Activated T-helper 2 cell treated with anti-CD3 and anti-CD28 coated beads, Interferon-gamma antibody, Interleukin-2, Interleukin-4, amounts not matched to agents 10 μg/mL and 5 μg/mL and 100 μg/mL, durations not matched to agents 14 hours and 24 hours and 36 hours (primary cell): ENCODE results near the gene TPI1. TPM values are rescaled to one million over a fixed set of nuclear protein-coding genes. Genes with fewer than 3 reads are reported as not detected.

Experiments
- DNase-seq: peaks from one replicate; pipeline ENCODE4 v3.0.0; 2021; ENCODE audit warnings: low spot score
- H3K27ac Mint-ChIP-seq: one replicate; pipeline ENCODE4 v1.8.0; 2021; ENCODE audit warnings: mixed read lengths
- H3K27me3 Mint-ChIP-seq: one replicate; pipeline ENCODE4 v1.8.0; 2021; ENCODE audit warnings: low read depth, mixed read lengths
- H3K36me3 Mint-ChIP-seq: one replicate; pipeline ENCODE4 v1.8.0; 2021; ENCODE audit warnings: low read depth, mixed read lengths
- H3K4me1 Mint-ChIP-seq: one replicate; pipeline ENCODE4 v1.8.0; 2021; ENCODE audit warnings: low read depth, mixed read lengths
- H3K4me3 Mint-ChIP-seq: one replicate; pipeline ENCODE4 v1.8.0; 2021; ENCODE audit warnings: low read depth, mild to moderate bottlenecking, moderate library complexity, mixed read lengths
- H3K9me3 Mint-ChIP-seq: one replicate; pipeline ENCODE4 v1.8.0; 2021; ENCODE audit warnings: mixed read lengths
- intact Hi-C: fragments of 100-400 bp; cut with micrococcal nuclease; formaldehyde crosslinking; loops from one replicate; pipeline ENCODE4 v1.15.1; 2023
- total RNA-seq: library from RNA; stranded (reverse); gene quantifications from 2 replicates; pipeline ENCODE4 v1.2.3, GENCODE V29; 2022

Gene TPI1
- total RNA-seq, 1 donor from 2014 or later, result 1,708 TPM

DNA sequence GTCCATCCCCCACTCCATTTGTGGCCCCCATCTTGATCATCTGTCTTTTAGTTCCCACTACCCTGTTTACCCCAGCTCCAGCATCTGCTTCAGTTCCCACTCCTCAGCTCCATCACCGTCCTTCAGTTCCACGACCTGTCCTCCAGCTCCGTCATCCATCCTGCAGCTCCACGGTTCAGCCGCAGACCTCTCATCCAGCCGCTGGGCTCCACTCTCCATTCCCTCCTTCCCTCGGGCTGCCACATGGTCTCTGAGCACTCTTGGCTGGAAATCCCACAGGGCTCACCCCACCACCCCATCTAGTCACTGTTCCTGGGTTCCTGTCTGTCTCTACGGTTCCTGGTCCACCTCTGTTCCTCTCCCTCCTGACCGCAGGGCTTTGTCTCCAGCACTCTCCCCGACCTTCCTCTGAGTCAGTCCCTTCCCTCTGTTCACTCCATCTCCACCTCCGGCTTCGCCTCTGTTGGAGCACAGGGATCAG, 42.4 kb upstream of the TPI1 start:
- Mint-ChIP-seq H3K27me3 (peaks cover 39% of the 10 kb centered on the region), H3K27ac (no peak overlapping the region), H3K4me3 (no peak overlapping the region), H3K36me3 (peaks cover 7% of the 10 kb centered on the region), H3K4me1 (peaks cover 33% of the 10 kb centered on the region), H3K9me3 (no peaks in the 10 kb centered on the region)
- DNase-seq, result no peak
- intact Hi-C loops, result loop anchor here (1.0 to 5.0 kb wide), 5 partner anchors 33 to 218 kb away; partner anchors contain the start of genes CHD4, MLF2 and PTMS

DNA sequence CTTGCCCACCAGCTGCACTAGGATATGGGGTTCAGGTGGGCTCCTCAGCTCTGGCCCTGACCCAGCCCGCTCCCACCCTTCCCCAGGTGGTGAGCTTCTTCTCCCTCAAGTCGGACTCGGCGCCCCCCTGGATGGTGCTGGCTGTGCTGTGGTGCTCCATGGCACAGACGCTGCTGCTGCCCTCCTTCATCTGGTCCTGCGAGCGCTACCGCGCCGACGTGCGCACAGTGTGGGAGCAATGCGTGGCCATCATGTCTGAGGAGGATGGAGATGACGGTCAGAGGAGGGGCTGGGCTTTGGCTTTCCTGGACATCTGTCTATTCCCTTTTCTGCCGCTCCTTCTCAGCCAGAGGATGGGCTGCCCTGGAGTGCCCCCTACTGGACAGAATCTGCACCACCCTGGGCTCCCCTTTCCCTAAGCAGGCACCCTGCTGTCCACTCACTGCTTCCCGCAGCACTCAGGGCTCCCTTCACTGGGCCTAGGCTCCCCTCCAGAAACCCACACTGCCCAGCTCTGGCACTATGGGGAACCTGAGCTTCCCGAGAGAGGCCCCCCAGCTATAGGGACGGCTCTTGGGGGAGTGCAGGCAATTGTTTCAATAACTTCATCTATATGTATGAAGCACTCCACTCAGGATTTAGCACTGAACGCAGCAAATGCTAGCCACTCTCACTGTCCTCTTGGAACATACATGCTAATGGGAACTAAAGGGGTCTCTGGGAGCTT, 41.8 kb upstream of the TPI1 start:
- Mint-ChIP-seq H3K4me3 (no peak overlapping the region), H3K27ac (no peak overlapping the region), H3K9me3 (no peaks in the 10 kb centered on the region), H3K27me3 (peaks cover 43% of the 10 kb centered on the region), H3K4me1 (peaks cover 32% of the 10 kb centered on the region), H3K36me3 (peaks cover 5% of the 10 kb centered on the region)
- peak; percentile 71 for DNase-seq
- intact Hi-C loops, result loop anchor here (1.0 to 5.0 kb wide), 5 partner anchors 33 to 218 kb away; partner anchors contain the start of genes CHD4, MLF2 and PTMS

- DNase-seq, result no peak
- no peak overlapping the region for H3K27ac Mint-ChIP-seq
- H3K27me3 Mint-ChIP-seq, result peaks cover 47% of the 10 kb centered on the region
- H3K4me3 Mint-ChIP-seq, result no peak overlapping the region
- peaks cover 25% of the 10 kb centered on the region for H3K4me1 Mint-ChIP-seq
- H3K9me3 Mint-ChIP-seq, result no peaks in the 10 kb centered on the region
- no peaks in the 10 kb centered on the region for H3K36me3 Mint-ChIP-seq
- intact Hi-C loops, result loop anchor here (5.0 kb wide), 3 partner anchors 34 to 219 kb away; partner anchors contain the start of genes CHD4 and PTMS
These were observed 41.1 kb upstream of the TPI1 start for GRCh38 chr12:6826125-6826733.

- intact Hi-C loops, result loop anchor here (5.0 kb wide), 3 partner anchors 35 to 220 kb away; partner anchors contain the start of genes CHD4 and PTMS
- Mint-ChIP-seq H3K9me3 (no peaks in the 10 kb centered on the region), H3K36me3 (no peaks in the 10 kb centered on the region), H3K27me3 (peaks cover 54% of the 10 kb centered on the region), H3K4me3 (peak overlapping the region; percentile 54), H3K27ac (peak overlapping the region; percentile 8), H3K4me1 (peaks cover 23% of the 10 kb centered on the region)
- no peak for DNase-seq
These were observed 40.4 kb upstream of the TPI1 start for GRCh38 chr12:6826734-6827436.

DNA sequence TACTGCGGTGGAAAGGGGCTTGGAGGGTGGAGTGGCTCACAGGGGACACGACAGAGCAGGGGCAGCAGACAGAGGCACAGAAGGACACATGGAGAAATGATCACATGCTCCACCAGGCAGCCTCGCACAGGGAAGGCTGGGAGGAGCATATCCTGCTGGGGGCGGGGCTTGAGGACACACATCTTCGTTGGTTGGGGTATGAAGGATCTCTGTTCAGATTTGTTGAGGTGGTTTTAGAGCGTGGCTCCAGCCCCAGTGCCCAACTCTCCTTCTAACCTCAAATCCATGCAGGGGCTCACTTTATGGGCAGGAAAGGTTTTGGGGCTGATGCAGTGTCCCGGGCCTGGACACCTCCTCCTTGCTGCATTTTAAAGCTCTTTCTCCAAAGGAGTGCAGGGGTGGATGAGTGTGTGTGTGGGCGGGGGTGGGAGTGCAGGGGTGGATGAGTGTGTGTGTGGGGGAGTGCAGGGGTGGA, 39.9 kb upstream of the TPI1 start:
- peaks cover 52% of the 10 kb centered on the region for H3K27me3 Mint-ChIP-seq
- peak overlapping the region; percentile 54 for H3K4me3 Mint-ChIP-seq
- intact Hi-C loops, result loop anchor here (5.0 kb wide), 3 partner anchors 35 to 220 kb away; partner anchors contain the start of genes CHD4 and PTMS
- H3K36me3 Mint-ChIP-seq, result no peaks in the 10 kb centered on the region
- no peaks in the 10 kb centered on the region for H3K9me3 Mint-ChIP-seq
- H3K27ac Mint-ChIP-seq, result peak overlapping the region; percentile 8
- H3K4me1 Mint-ChIP-seq, result peaks cover 20% of the 10 kb centered on the region
- peak; percentile 37 for DNase-seq

- Mint-ChIP-seq H3K36me3 (no peaks in the 10 kb centered on the region), H3K27me3 (peaks cover 46% of the 10 kb centered on the region), H3K4me1 (peaks cover 20% of the 10 kb centered on the region), H3K27ac (peak within 1 kb of the TSS; percentile 80), H3K4me3 (peak within 1 kb of the TSS; percentile 85), H3K9me3 (no peaks in the 10 kb centered on the region)
- DNase-seq, result no peak
- intact Hi-C loops, result loop anchor here (5.0 kb wide), 3 partner anchors 36 to 221 kb away; partner anchors contain the start of genes CHD4 and PTMS
These were observed 39.1 kb upstream of the TPI1 start, which contains the start of gene P3H3 for GRCh38 chr12:6827982-6828780. TSS of gene P3H3 (plus strand) at chr12:6828407. CDS start at chr12:6828441, 34 bp downstream.

DNA sequence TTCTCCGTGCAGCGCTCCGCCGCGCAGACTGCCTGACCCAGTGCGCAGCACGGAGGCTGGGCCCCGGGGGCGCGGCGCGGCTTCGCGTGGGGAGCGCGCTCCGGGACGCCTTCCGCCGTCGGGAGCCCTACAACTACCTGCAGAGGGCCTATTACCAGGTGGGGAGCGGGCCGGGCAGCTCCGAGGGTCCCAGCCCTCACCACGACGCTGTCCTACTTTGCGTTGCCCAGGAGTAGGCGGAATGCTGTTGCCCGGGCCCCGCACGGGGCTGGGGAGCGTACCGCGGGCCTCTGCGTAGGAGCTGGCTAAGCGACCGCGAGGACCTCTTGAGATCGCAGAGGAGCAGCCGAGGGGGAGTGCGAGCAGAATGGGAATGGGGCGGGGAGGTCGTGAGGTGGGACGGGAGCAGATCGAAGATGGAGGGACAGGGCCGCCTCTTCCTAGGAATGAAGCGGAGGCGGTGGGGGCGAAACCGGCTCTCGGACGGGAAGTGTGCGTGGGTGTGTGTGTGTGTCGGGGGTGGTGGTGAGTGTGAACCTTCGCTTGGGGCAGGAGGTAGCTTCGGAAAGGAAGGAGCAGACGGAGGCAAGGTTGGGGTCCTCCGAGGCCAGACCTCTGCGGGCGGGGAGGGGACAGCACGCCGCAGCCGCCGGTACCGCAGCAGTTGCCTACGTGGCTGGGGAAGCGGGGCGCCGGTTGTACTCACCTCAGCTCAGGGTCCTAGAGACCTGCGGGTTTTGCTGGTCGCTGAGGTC, 38.4 kb upstream of the TPI1 start:
- Mint-ChIP-seq H3K27ac (peak overlapping the region; percentile 80), H3K4me1 (peaks cover 20% of the 10 kb centered on the region), H3K4me3 (peak overlapping the region; percentile 85), H3K27me3 (peaks cover 40% of the 10 kb centered on the region), H3K36me3 (no peaks in the 10 kb centered on the region), H3K9me3 (no peaks in the 10 kb centered on the region)
- DNase-seq, result no peak
- intact Hi-C loops, result loop anchor here (5.0 kb wide), 3 partner anchors 37 to 222 kb away; partner anchors contain the start of genes CHD4 and PTMS

GRCh38 chr12:6829536-6830220, 37.7 kb upstream of the TPI1 start:
- Mint-ChIP-seq H3K4me1 (peaks cover 24% of the 10 kb centered on the region), H3K27me3 (peaks cover 36% of the 10 kb centered on the region), H3K27ac (peak overlapping the region; percentile 80), H3K4me3 (peak overlapping the region; percentile 85), H3K9me3 (no peaks in the 10 kb centered on the region), H3K36me3 (no peaks in the 10 kb centered on the region)
- intact Hi-C loops, result loop anchor here (5.0 kb wide), 3 partner anchors 37 to 222 kb away; partner anchors contain the start of genes CHD4 and PTMS
- DNase-seq, result no peak

DNA sequence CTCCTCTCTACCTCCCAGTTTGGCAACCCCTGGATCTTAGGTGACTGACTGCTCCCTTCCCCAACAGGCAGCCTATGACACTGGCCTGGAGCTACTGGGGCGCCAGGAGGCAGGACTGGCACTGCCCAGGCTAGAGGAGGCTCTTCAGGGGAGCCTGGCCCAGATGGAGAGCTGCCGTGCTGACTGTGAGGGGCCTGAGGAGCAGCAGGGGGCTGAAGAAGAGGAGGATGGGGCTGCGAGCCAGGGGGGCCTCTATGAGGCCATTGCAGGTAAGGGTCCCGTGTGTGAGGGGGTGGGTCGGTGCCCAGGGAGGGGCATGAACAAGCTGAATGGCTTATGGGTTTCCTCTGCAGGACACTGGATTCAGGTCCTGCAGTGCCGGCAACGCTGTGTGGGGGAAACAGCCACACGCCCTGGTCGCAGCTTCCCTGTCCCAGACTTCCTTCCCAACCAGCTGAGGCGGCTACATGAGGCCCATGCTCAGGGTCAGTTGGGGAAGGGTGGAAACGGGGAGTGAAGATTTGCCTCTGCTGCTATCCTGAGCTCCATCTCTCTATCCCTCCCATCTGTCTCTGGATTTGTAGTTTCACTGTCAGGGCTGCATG, 36.9 kb upstream of the TPI1 start:
- no peak for DNase-seq
- Mint-ChIP-seq H3K27me3 (peaks cover 30% of the 10 kb centered on the region), H3K36me3 (no peaks in the 10 kb centered on the region), H3K9me3 (no peaks in the 10 kb centered on the region), H3K4me1 (peaks cover 22% of the 10 kb centered on the region), H3K27ac (no peak overlapping the region), H3K4me3 (peak overlapping the region; percentile 35)
- intact Hi-C loops, result no loop called here

- DNase-seq, result no peak
- Mint-ChIP-seq H3K27me3 (peaks cover 28% of the 10 kb centered on the region), H3K27ac (no peak overlapping the region), H3K36me3 (no peaks in the 10 kb centered on the region), H3K4me1 (peaks cover 22% of the 10 kb centered on the region), H3K9me3 (no peaks in the 10 kb centered on the region), H3K4me3 (no peak overlapping the region)
- intact Hi-C loops, result no loop called here
These were observed 36.3 kb upstream of the TPI1 start for GRCh38 chr12:6830999-6831398.
